ENCODE data around the gene SLIT1.

- TF ChIP-seq POLR2AphosphoS5 (IDR thresholded peaks at IDR 0.05; ENCODE audit: low read depth, low read length) (no peak), POLR2A (IDR thresholded peaks at IDR 0.05; ENCODE audit: low read depth, low read length) (no peak)
These were observed 118.7 kb downstream of the SLIT1 start for GRCh38 chr10:97066877-97067555.

Data from GM12892 (cell line).